ENCODE measurements around the gene TLK1. TPM values are rescaled to one million over a fixed set of nuclear protein-coding genes. Genes with fewer than 3 reads are reported as not detected.

TLK1 gene
- total RNA-seq, 4 donors from 2014 or later, result 41.0 to 57.6 (median 51.6) TPM

DNA sequence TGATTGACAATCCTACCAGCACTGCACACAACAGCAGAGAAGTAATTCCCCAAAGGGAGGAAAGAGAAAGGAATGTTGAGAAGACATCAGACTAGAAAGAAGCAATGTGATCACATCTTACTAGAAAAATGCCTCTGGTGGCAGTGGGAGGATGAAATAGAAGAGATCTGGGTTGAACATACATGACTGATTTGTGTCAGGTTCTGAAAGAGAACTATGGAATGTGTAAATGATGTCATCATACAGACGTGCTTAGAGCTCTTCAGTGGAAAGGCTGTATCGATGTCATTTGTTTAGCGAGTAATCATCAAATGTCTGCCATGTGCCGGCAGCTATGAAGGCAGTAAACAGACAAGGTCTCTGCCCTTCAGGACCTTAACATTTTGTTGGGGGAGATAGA lies 206.8 kb downstream of the TLK1 start:
- 84 to 86% methylated on average over 4 of the region's 4 CpGs for WGBS, 2 donors
- Histone ChIP-seq H3K27me3 (no peaks in the 10 kb centered on the region), H3K4me3 (replicated peaks in 1 of 3) (no peak overlapping the region), H3K36me3 (peaks cover 62 to 83% of the 10 kb centered on the region in 2 donors), H3K4me1 (no peaks in the 10 kb centered on the region), H3K9me3 (no peaks in the 10 kb centered on the region), H3K27ac (no peak overlapping the region)
- DNase-seq, result no peak
- TF ChIP-seq, protein P1, sequence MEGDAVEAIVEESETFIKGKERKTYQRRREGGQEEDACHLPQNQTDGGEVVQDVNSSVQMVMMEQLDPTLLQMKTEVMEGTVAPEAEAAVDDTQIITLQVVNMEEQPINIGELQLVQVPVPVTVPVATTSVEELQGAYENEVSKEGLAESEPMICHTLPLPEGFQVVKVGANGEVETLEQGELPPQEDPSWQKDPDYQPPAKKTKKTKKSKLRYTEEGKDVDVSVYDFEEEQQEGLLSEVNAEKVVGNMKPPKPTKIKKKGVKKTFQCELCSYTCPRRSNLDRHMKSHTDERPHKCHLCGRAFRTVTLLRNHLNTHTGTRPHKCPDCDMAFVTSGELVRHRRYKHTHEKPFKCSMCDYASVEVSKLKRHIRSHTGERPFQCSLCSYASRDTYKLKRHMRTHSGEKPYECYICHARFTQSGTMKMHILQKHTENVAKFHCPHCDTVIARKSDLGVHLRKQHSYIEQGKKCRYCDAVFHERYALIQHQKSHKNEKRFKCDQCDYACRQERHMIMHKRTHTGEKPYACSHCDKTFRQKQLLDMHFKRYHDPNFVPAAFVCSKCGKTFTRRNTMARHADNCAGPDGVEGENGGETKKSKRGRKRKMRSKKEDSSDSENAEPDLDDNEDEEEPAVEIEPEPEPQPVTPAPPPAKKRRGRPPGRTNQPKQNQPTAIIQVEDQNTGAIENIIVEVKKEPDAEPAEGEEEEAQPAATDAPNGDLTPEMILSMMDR (IDR thresholded peaks at IDR 0.05), result no peak
- TF ChIP-seq POLR2A (IDR thresholded peaks at IDR 0.05), result no peak
- intact Hi-C loops (cut with DNase I), result no loop called here

DNA sequence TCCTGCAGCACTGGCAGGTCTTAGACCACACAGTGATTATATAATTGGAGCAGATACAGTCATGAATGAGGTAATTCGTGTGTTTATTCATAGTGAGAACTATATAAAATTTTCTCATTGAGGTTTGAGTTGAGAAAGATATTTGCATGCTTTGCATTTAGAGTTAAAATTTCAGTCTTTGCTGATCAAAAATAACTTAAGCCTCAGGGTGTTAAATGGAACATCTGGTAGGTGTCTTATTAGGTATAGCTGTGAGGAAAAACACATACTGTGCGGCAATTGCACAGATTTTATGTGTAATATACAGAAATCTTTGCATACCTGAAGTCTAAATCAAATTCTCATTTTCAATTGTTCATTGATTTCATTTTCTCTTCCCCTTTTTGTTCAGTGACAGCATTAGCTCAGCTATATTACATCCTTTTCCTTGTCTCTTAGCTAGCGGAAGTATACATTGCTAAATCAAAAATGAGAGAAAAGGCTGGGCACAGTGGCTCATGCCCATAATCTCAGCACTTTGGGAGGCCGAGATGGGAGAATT lies 210.4 kb downstream of the TLK1 start:
- H3K4me3 ChIP-seq (replicated peaks in 1 of 3), result no peak overlapping the region
- 94 to 96% methylated on average over 4 of the region's 4 CpGs for WGBS, 2 donors
- H3K27ac ChIP-seq, result no peak overlapping the region
- no peaks in the 10 kb centered on the region for H3K27me3 ChIP-seq
- no peaks in the 10 kb centered on the region for H3K9me3 ChIP-seq
- no peak for TF ChIP-seq POLR2A (IDR thresholded peaks at IDR 0.05)
- TF ChIP-seq, protein P1 (IDR thresholded peaks at IDR 0.05), result no peak
- intact Hi-C loops (cut with DNase I), result no loop called here
- no peak for DNase-seq
- H3K4me1 ChIP-seq, result no peaks in the 10 kb centered on the region
- peaks cover 41 to 57% of the 10 kb centered on the region in 2 donors for H3K36me3 ChIP-seq

GRCh38 chr2:170949415-170949814 lies 211.3 kb downstream of the TLK1 start:
- 79 to 86% methylated on average over 5 of the region's 5 CpGs for WGBS, 2 donors
- intact Hi-C loops (cut with DNase I), result no loop called here
- Histone ChIP-seq H3K9me3 (no peaks in the 10 kb centered on the region), H3K36me3 (peaks cover 32 to 48% of the 10 kb centered on the region in 2 donors), H3K27ac (no peak overlapping the region), H3K4me1 (peaks cover 0 to 5% of the 10 kb centered on the region in 2 donors), H3K27me3 (no peaks in the 10 kb centered on the region), H3K4me3 (replicated peaks in 1 of 3) (no peak overlapping the region)
- DNase-seq, result no peak
- TF ChIP-seq, protein P1 (IDR thresholded peaks at IDR 0.05), result no peak
- TF ChIP-seq POLR2A (IDR thresholded peaks at IDR 0.05), result no peak

DNA sequence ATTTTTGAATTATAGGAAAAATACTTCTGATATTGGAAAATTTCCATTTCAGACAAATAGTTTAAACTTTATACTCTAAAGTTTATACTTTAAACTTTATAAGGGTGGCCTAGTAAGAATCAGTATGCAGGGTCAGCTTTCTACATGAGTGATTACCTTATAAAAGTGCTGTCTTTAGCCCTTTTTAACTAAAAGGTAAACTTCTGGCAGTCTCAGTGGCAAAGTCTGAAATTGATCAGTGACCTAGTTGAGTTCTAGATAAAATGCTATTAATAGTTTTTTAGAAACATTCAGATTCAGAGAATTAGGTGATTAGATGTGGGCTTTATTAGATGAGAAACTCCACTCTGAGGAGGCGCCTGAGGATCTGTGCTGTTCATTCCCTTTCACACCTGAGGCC lies 216.1 kb downstream of the TLK1 start:
- Histone ChIP-seq H3K27ac (no peak overlapping the region), H3K9me3 (no peaks in the 10 kb centered on the region), H3K27me3 (no peaks in the 10 kb centered on the region), H3K36me3 (peaks cover 1 to 2% of the 10 kb centered on the region in 2 donors), H3K4me1 (peaks cover 0 to 9% of the 10 kb centered on the region in 2 donors), H3K4me3 (replicated peaks in 1 of 3) (no peak overlapping the region)
- WGBS, 2 donors, result 100% methylated on average over 1 of the region's 1 CpG
- TF ChIP-seq, protein P1 (IDR thresholded peaks at IDR 0.05), result no peak
- no peak for TF ChIP-seq POLR2A (IDR thresholded peaks at IDR 0.05)
- no peak for DNase-seq
- intact Hi-C loops (cut with DNase I), result no loop called here

GRCh38 chr2:170943596-170943995 lies 217.1 kb downstream of the TLK1 start:
- whole genome bisulfite sequencing, 2 donors, result 86 to 94% methylated on average over 6 of the region's 6 CpGs
- Histone ChIP-seq H3K27ac (no peak overlapping the region), H3K9me3 (no peaks in the 10 kb centered on the region), H3K4me3 (replicated peaks in 1 of 3) (no peak overlapping the region), H3K4me1 (peaks cover 0 to 11% of the 10 kb centered on the region in 2 donors), H3K36me3 (no peaks in the 10 kb centered on the region), H3K27me3 (no peaks in the 10 kb centered on the region)
- intact Hi-C loops (cut with DNase I), result no loop called here
- no peak for DNase-seq
- TF ChIP-seq, protein P1 (IDR thresholded peaks at IDR 0.05), result no peak
- TF ChIP-seq POLR2A (IDR thresholded peaks at IDR 0.05), result no peak

All from thyroid gland (tissue), 4 donors.